Neural crest cell (in vitro differentiated cells): ENCODE data around the gene XYLB. TPM values are rescaled to one million over a fixed set of nuclear protein-coding genes. Genes with fewer than 3 reads are reported as not detected.

Experiments used
- DNase-seq: peaks from one replicate; pipeline ENCODE4 v3.0.0; 2021; ENCODE audit warnings: low read depth, mixed read lengths, low spot score
- H3K27ac Mint-ChIP-seq: one replicate; pipeline ENCODE4 v1.8.0; 2021; ENCODE audit warnings: mild to moderate bottlenecking, mixed read lengths; ENCODE audit not compliant: unreplicated experiment
- H3K27me3 Mint-ChIP-seq: 2 replicates; pipeline ENCODE4 v1.8.0; 2021; ENCODE audit warnings: low read depth, mild to moderate bottlenecking, mixed read lengths
- H3K36me3 Mint-ChIP-seq: 2 replicates; pipeline ENCODE4 v1.8.0; 2021; ENCODE audit warnings: low read depth, mild to moderate bottlenecking, mixed read lengths
- H3K4me1 Mint-ChIP-seq: 2 replicates; pipeline ENCODE4 v1.8.0; 2021; ENCODE audit warnings: mixed read lengths
- H3K4me3 Mint-ChIP-seq: one replicate; pipeline ENCODE4 v1.8.0; 2021; ENCODE audit warnings: mild to moderate bottlenecking, mixed read lengths
- H3K9me3 Mint-ChIP-seq: 2 replicates; pipeline ENCODE4 v1.8.0; 2021; ENCODE audit warnings: mixed read lengths
- total RNA-seq: library from RNA; stranded (reverse); gene quantifications from 2 replicates; pipeline ENCODE4 v1.2.1, GENCODE V29; 2021
- TF ChIP-seq, protein P1 (sequence below): fragments of 200-600 bp; sonication (generic); conservative IDR thresholded peaks from 2 replicates; pipeline ENCODE4 v1.5.0; 2021; ENCODE audit warnings: antibody characterized with exemption, mild to moderate bottlenecking

XYLB gene
- total RNA-seq, 1 donor from 2014 or later: 12.0 TPM

DNA sequence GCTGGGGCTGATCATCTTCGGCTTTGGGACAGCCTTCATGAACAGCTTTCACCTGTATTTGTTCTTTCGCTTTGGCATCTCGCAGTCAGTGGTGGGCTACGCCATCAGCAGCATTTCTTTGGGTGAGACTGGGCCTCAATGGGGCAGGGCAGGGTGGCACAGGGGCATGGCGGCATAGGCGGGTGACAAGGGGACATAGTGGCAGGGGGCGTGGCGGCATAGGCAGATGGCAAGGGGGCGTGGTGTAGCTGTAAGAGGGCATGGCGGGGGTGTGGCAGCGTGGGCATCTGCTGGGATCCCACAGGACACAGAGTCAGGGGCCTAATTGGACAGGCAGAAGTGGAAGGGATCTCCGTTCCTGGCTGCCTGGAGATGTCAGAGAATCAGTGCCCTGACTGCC lies 39.0 kb upstream of the XYLB start:
- H3K9me3 Mint-ChIP-seq: no peaks in the 10 kb centered on the region
- H3K4me1 Mint-ChIP-seq: no peaks in the 10 kb centered on the region
- TF ChIP-seq, protein P1, sequence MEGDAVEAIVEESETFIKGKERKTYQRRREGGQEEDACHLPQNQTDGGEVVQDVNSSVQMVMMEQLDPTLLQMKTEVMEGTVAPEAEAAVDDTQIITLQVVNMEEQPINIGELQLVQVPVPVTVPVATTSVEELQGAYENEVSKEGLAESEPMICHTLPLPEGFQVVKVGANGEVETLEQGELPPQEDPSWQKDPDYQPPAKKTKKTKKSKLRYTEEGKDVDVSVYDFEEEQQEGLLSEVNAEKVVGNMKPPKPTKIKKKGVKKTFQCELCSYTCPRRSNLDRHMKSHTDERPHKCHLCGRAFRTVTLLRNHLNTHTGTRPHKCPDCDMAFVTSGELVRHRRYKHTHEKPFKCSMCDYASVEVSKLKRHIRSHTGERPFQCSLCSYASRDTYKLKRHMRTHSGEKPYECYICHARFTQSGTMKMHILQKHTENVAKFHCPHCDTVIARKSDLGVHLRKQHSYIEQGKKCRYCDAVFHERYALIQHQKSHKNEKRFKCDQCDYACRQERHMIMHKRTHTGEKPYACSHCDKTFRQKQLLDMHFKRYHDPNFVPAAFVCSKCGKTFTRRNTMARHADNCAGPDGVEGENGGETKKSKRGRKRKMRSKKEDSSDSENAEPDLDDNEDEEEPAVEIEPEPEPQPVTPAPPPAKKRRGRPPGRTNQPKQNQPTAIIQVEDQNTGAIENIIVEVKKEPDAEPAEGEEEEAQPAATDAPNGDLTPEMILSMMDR: no peak
- H3K27ac Mint-ChIP-seq: no peak overlapping the region
- H3K4me3 Mint-ChIP-seq: no peak overlapping the region
- DNase-seq: no peak
- peaks cover 2% of the 10 kb centered on the region for H3K27me3 Mint-ChIP-seq
- no peaks in the 10 kb centered on the region for H3K36me3 Mint-ChIP-seq

- Mint-ChIP-seq H3K4me3 (no peak overlapping the region), H3K27ac (no peak overlapping the region), H3K36me3 (no peaks in the 10 kb centered on the region), H3K27me3 (peaks cover 2% of the 10 kb centered on the region), H3K4me1 (no peaks in the 10 kb centered on the region), H3K9me3 (no peaks in the 10 kb centered on the region)
- no peak for DNase-seq
- TF ChIP-seq, protein P1: no peak
Observed at GRCh38 chr3:38308456-38308855, 38.1 kb upstream of the XYLB start.

- Mint-ChIP-seq H3K27ac (no peak overlapping the region), H3K27me3 (peaks cover 2% of the 10 kb centered on the region), H3K4me3 (no peak overlapping the region), H3K9me3 (no peaks in the 10 kb centered on the region), H3K4me1 (no peaks in the 10 kb centered on the region), H3K36me3 (no peaks in the 10 kb centered on the region)
- DNase-seq: no peak
- TF ChIP-seq, protein P1: no peak
Observed at GRCh38 chr3:38311476-38311875, 35.1 kb upstream of the XYLB start.

GRCh38 chr3:38311941-38312340 lies 34.6 kb upstream of the XYLB start:
- Mint-ChIP-seq H3K27ac (peak overlapping the region; percentile 15), H3K36me3 (no peaks in the 10 kb centered on the region), H3K9me3 (no peaks in the 10 kb centered on the region), H3K4me3 (no peak overlapping the region), H3K27me3 (peaks cover 2% of the 10 kb centered on the region), H3K4me1 (no peaks in the 10 kb centered on the region)
- no peak for DNase-seq
- TF ChIP-seq, protein P1: no peak

GRCh38 chr3:38312356-38312755 lies 34.2 kb upstream of the XYLB start:
- no peaks in the 10 kb centered on the region for H3K9me3 Mint-ChIP-seq
- TF ChIP-seq, protein P1: no peak
- H3K4me1 Mint-ChIP-seq: no peaks in the 10 kb centered on the region
- peaks cover 2% of the 10 kb centered on the region for H3K27me3 Mint-ChIP-seq
- no peak for DNase-seq
- H3K4me3 Mint-ChIP-seq: no peak overlapping the region
- no peaks in the 10 kb centered on the region for H3K36me3 Mint-ChIP-seq
- peak overlapping the region; percentile 78 for H3K27ac Mint-ChIP-seq

DNA sequence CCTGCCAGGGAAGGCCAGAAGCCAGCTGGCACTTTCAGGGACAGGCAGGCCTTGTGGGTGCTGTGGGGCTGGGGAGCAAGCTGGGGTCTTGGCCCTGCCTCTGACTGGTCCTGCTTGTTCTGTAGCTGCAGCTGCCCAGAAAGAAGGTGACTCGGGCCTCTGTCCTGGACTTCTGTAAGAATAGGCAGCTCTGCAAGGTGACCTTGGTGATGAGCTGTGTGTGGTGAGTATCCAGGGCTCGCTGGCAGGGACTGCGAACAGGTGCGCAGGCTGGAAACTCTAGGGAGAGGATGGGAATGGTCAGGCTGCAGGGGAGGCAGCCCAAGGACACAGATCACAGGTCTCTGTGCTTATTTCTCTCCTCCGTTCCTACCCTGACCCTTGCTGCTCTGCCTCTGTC lies 33.3 kb upstream of the XYLB start:
- Mint-ChIP-seq H3K27ac (no peak overlapping the region), H3K9me3 (no peaks in the 10 kb centered on the region), H3K4me1 (no peaks in the 10 kb centered on the region), H3K36me3 (no peaks in the 10 kb centered on the region), H3K4me3 (no peak overlapping the region), H3K27me3 (peaks cover 2% of the 10 kb centered on the region)
- TF ChIP-seq, protein P1: no peak
- no peak for DNase-seq
